MG63 (cell line): ENCODE measurements around the gene CASKIN2. TPM values are rescaled to one million over a fixed set of nuclear protein-coding genes. Genes with fewer than 3 reads are reported as not detected.
"Not testable (repeated sequence)": the region's sequence is repeated elsewhere in the genome, so short reads cannot be mapped to it uniquely, and the experiment has no call there.

Experiments used
- DNase-seq: peaks from one replicate; pipeline ENCODE4 v3.0.0-alpha.2; 2020
- H3K27me3 ChIP-seq: fragments of 250-450 bp; sonication (Bioruptor Pico); 2 replicates; pipeline ENCODE4 v1.5.1; 2020; ENCODE audit warnings: mild to moderate bottlenecking, moderate library complexity
- H3K36me3 ChIP-seq: fragments of 250-450 bp; sonication (Bioruptor Pico); 2 replicates; pipeline ENCODE4 v1.5.1; 2020; ENCODE audit warnings: mild to moderate bottlenecking, moderate library complexity
- H3K4me3 ChIP-seq: fragments of 250-450 bp; sonication (Bioruptor Pico); 2 replicates; pipeline ENCODE4 v1.5.1; 2020; ENCODE audit warnings: mild to moderate bottlenecking, moderate library complexity
- H3K9me3 ChIP-seq: fragments of 250-450 bp; sonication (Bioruptor Pico); 2 replicates; pipeline ENCODE4 v1.5.1; 2020; ENCODE audit warnings: mild to moderate bottlenecking, moderate library complexity
- total RNA-seq: library from RNA; depleted of rRNA; stranded (reverse); fragments of >200 nt; shearing (Covaris generic); gene quantifications from 2 replicates; pipeline ENCODE4 v1.2.3, GENCODE V29; 2014; ENCODE audit warnings: low replicate concordance

CASKIN2 gene
- total RNA-seq, 1 experiment from 2014 or later, result 7.8 TPM

GRCh38 chr17:75473246-75473645 lies 42.1 kb downstream of the CASKIN2 start:
- H3K27me3 ChIP-seq, result no peaks in the 10 kb centered on the region
- no peak overlapping the region for H3K4me3 ChIP-seq
- no peaks in the 10 kb centered on the region for H3K9me3 ChIP-seq
- H3K36me3 ChIP-seq, result peaks cover 7% of the 10 kb centered on the region
- DNase-seq, result no peak

GRCh38 chr17:75472119-75472518 lies 43.2 kb downstream of the CASKIN2 start:
- Histone ChIP-seq H3K36me3 (peaks cover 7% of the 10 kb centered on the region), H3K4me3 (no peak overlapping the region), H3K9me3 (no peaks in the 10 kb centered on the region), H3K27me3 (no peaks in the 10 kb centered on the region)
- DNase-seq, result no peak

- no peak for DNase-seq
- no peak overlapping the region for H3K4me3 ChIP-seq
- H3K36me3 ChIP-seq, result peaks cover 7% of the 10 kb centered on the region
- 0 out of 2 replicates have a peak, but pooled peaks cover 2% of the 10 kb centered on the region for H3K9me3 ChIP-seq
- H3K27me3 ChIP-seq, result no peaks in the 10 kb centered on the region
These were observed 44.1 kb downstream of the CASKIN2 start for GRCh38 chr17:75471207-75471606.

GRCh38 chr17:75468779-75469373 lies 46.5 kb downstream of the CASKIN2 start:
- Histone ChIP-seq H3K9me3 (0 out of 2 replicates have a peak, but pooled peaks cover 2% of the 10 kb centered on the region), H3K4me3 (no peak overlapping the region), H3K36me3 (peaks cover 13% of the 10 kb centered on the region), H3K27me3 (no peaks in the 10 kb centered on the region)
- no peak for DNase-seq

- Histone ChIP-seq H3K27me3 (no peaks in the 10 kb centered on the region), H3K36me3 (peaks cover 10% of the 10 kb centered on the region), H3K9me3 (0 out of 2 replicates have a peak, but pooled peaks cover 2% of the 10 kb centered on the region), H3K4me3 (no peak overlapping the region)
- DNase-seq, result no peak
These were observed 47.0 kb downstream of the CASKIN2 start for GRCh38 chr17:75468291-75468754.

- no peak overlapping the region for H3K4me3 ChIP-seq
- 0 out of 2 replicates have a peak, but pooled peaks cover 2% of the 10 kb centered on the region for H3K9me3 ChIP-seq
- peaks cover 8% of the 10 kb centered on the region; the same call in 1 of the 2 replicates for H3K36me3 ChIP-seq
- H3K27me3 ChIP-seq, result no peaks in the 10 kb centered on the region
- no peak for DNase-seq
These were observed 50.3 kb downstream of the CASKIN2 start for GRCh38 chr17:75465039-75465438.

- no peaks in the 10 kb centered on the region for H3K27me3 ChIP-seq
These were observed 51.7 kb downstream of the CASKIN2 start for GRCh38 chr17:75463603-75464002.

GRCh38 chr17:75460295-75460694 lies 55.0 kb downstream of the CASKIN2 start:
- Histone ChIP-seq H3K9me3 (no peaks in the 10 kb centered on the region), H3K4me3 (no peak overlapping the region), H3K36me3 (0 out of 2 replicates have a peak, but pooled peaks cover 4% of the 10 kb centered on the region), H3K27me3 (no peaks in the 10 kb centered on the region)
- no peak for DNase-seq

More at GRCh38 chr17:75463603-75464002, 51.7 kb downstream of the CASKIN2 start:
- DNase-seq, result no peak
- Histone ChIP-seq H3K4me3 (no peak overlapping the region), H3K9me3 (0 out of 2 replicates have a peak, but pooled peaks cover 2% of the 10 kb centered on the region), H3K36me3 (peaks cover 6% of the 10 kb centered on the region; the same call in 1 of the 2 replicates)

GRCh38 chr17:75459590-75460267 lies 55.6 kb downstream of the CASKIN2 start:
- no peaks in the 10 kb centered on the region for H3K9me3 ChIP-seq
- DNase-seq, result no peak

GRCh38 chr17:75459246-75459589 lies 56.1 kb downstream of the CASKIN2 start:
- Histone ChIP-seq H3K9me3 (no peaks in the 10 kb centered on the region), H3K4me3 (no peak overlapping the region), H3K36me3 (no peaks in the 10 kb centered on the region), H3K27me3 (no peaks in the 10 kb centered on the region)
- no peak for DNase-seq

More at GRCh38 chr17:75459590-75460267, 55.6 kb downstream of the CASKIN2 start:
- 0 out of 2 replicates have a peak, but pooled peaks cover under 1% of the 10 kb centered on the region for H3K36me3 ChIP-seq
- H3K4me3 ChIP-seq, result no peak overlapping the region
- no peaks in the 10 kb centered on the region for H3K27me3 ChIP-seq

GRCh38 chr17:75457047-75457654 lies 58.2 kb downstream of the CASKIN2 start:
- H3K36me3 ChIP-seq, result no peaks in the 10 kb centered on the region
- H3K9me3 ChIP-seq, result no peaks in the 10 kb centered on the region
- DNase-seq, result peak; percentile 68

GRCh38 chr17:75456417-75457046 lies 58.8 kb downstream of the CASKIN2 start, which contains the start of gene TMEM94:
Gene TMEM94, plus strand, starts transcription at chr17:75456635. Its CDS starts 15,271 bp downstream, at chr17:75471906.
- no peaks in the 10 kb centered on the region for H3K9me3 ChIP-seq
- H3K36me3 ChIP-seq, result no peaks in the 10 kb centered on the region
- no peaks in the 10 kb centered on the region for H3K27me3 ChIP-seq
- peak within 1 kb of the TSS; percentile 87 for H3K4me3 ChIP-seq
- peak; percentile 96 for DNase-seq

More at GRCh38 chr17:75457047-75457654, 58.2 kb downstream of the CASKIN2 start:
- H3K4me3 ChIP-seq, result peak overlapping the region; percentile 87
- H3K27me3 ChIP-seq, result no peaks in the 10 kb centered on the region

GRCh38 chr17:75456039-75456416 lies 59.3 kb downstream of the CASKIN2 start:
- Histone ChIP-seq H3K4me3 (peak overlapping the region; percentile 87), H3K36me3 (no peaks in the 10 kb centered on the region), H3K27me3 (no peaks in the 10 kb centered on the region), H3K9me3 (no peaks in the 10 kb centered on the region)
- no peak for DNase-seq

- H3K36me3 ChIP-seq, H3K4me3 ChIP-seq, H3K9me3 ChIP-seq, DNase-seq, H3K27me3 ChIP-seq: not testable (repeated sequence)
These were observed 60.7 kb downstream of the CASKIN2 start for GRCh38 chr17:75454672-75455071.

GRCh38 chr17:75454193-75454592 lies 61.1 kb downstream of the CASKIN2 start:
- no peaks in the 10 kb centered on the region for H3K27me3 ChIP-seq
- H3K4me3 ChIP-seq, result no peak overlapping the region
- no peak for DNase-seq
- H3K36me3 ChIP-seq, result no peaks in the 10 kb centered on the region
- H3K9me3 ChIP-seq, result no peaks in the 10 kb centered on the region

GRCh38 chr17:75450270-75450669 lies 65.1 kb downstream of the CASKIN2 start:
- no peak for DNase-seq
- H3K36me3 ChIP-seq, result no peaks in the 10 kb centered on the region
- H3K27me3 ChIP-seq, result no peaks in the 10 kb centered on the region
- H3K9me3 ChIP-seq, result no peaks in the 10 kb centered on the region
- H3K4me3 ChIP-seq, result no peak overlapping the region
